Keratinocyte (primary cell): ENCODE measurements around the gene SIGLEC8. TPM values are rescaled to one million over a fixed set of nuclear protein-coding genes. Genes with fewer than 3 reads are reported as not detected.

Experiments used
- DNase-seq: peaks from one replicate; pipeline ENCODE4 v3.0.0-alpha.2; 2011; ENCODE audit warnings: low read depth, missing footprints, low spot score
- FAIRE-seq: peaks from 2 replicates; lab custom pipeline; 2011; peaks lifted over from hg19 to GRCh38; lab: Jason Lieb, UNC
- H2AFZ ChIP-seq: 2 replicates; pipeline ENCODE4 v1.6.0; 2012; ENCODE audit warnings: low read length, control low read depth, inconsistent platforms; ENCODE audit not compliant: control insufficient read depth
- H3K27ac ChIP-seq: 2 replicates; pipeline ENCODE4 v1.5.1; 2011; ENCODE audit warnings: low read length; ENCODE audit not compliant: control insufficient read depth, insufficient read depth
- H3K27me3 ChIP-seq: 3 replicates; pipeline ENCODE4 v1.6.0; 2011; ENCODE audit warnings: low read length; ENCODE audit not compliant: control insufficient read depth, insufficient read depth; ENCODE audit errors: extremely low read depth
- H3K36me3 ChIP-seq, 2 experiments: 2 replicates in 1 of 2; 3 replicates in 1 of 2; pipeline ENCODE4 v1.5.1; 2011; ENCODE audit warnings: low read length in 2 of 2, mild to moderate bottlenecking in 1 of 2; ENCODE audit not compliant: control insufficient read depth in 2 of 2, insufficient read depth in 2 of 2; ENCODE audit errors: extremely low read depth in 1 of 2
- H3K4me1 ChIP-seq: 3 replicates; pipeline ENCODE4 v1.5.1; 2011; ENCODE audit warnings: low read length; ENCODE audit not compliant: control insufficient read depth, insufficient read depth; ENCODE audit errors: extremely low read depth
- H3K4me2 ChIP-seq: 3 replicates; pipeline ENCODE4 v1.6.0; 2011; ENCODE audit warnings: low read depth, low read length; ENCODE audit not compliant: control insufficient read depth, insufficient read depth; ENCODE audit errors: extremely low read depth
- H3K4me3 ChIP-seq, 3 experiments: fragments of 200-600 bp in 1 of 3; sonication (generic) in 1 of 3; 2 replicates in 2 of 3; 3 replicates in 1 of 3; pipeline ENCODE4 v1.5.1; 2011 to 2016; ENCODE audit warnings: low read length in 3 of 3, mild to moderate bottlenecking in 3 of 3, control low read depth in 2 of 3, inconsistent platforms in 1 of 3, low read depth in 1 of 3, mixed read lengths in 1 of 3, mixed run types in 1 of 3, moderate library complexity in 1 of 3; ENCODE audit not compliant: control insufficient read depth in 2 of 3, insufficient read depth in 2 of 3; ENCODE audit errors: extremely low read depth in 1 of 3
- H3K79me2 ChIP-seq: 2 replicates; pipeline ENCODE4 v1.6.0; 2012; ENCODE audit warnings: low read length; ENCODE audit not compliant: control insufficient read depth, insufficient read depth
- H3K9ac ChIP-seq: 3 replicates; pipeline ENCODE4 v1.6.0; 2011; ENCODE audit warnings: low read length; ENCODE audit not compliant: control insufficient read depth, insufficient read depth; ENCODE audit errors: extremely low read depth
- H3K9me1 ChIP-seq: 3 replicates; pipeline ENCODE4 v1.6.0; 2011; ENCODE audit warnings: low read length; ENCODE audit not compliant: control insufficient read depth, insufficient read depth; ENCODE audit errors: extremely low read depth
- H3K9me3 ChIP-seq: 2 replicates; pipeline ENCODE4 v1.5.1; 2012; ENCODE audit warnings: low read depth, low read length; ENCODE audit not compliant: control insufficient read depth
- H4K20me1 ChIP-seq: 3 replicates; pipeline ENCODE4 v1.6.0; 2011; ENCODE audit warnings: low read length; ENCODE audit not compliant: control insufficient read depth, insufficient read depth; ENCODE audit errors: extremely low read depth
- CTCF ChIP-seq, 3 experiments: IDR thresholded peaks in 1 of 3; conservative IDR thresholded peaks in 1 of 3; optimal IDR thresholded peaks in 1 of 3; 2 replicates in 2 of 3; 3 replicates in 1 of 3; pipeline versions ENCODE3 to v1.5.1; 2011; ENCODE audit warnings: low read length in 3 of 3, mild to moderate bottlenecking in 3 of 3, moderate library complexity in 2 of 3, control low read depth in 1 of 3, inconsistent platforms in 1 of 3; ENCODE audit not compliant: insufficient read depth in 2 of 3; ENCODE audit errors: extremely low read depth in 1 of 3
- EZH2 ChIP-seq: IDR thresholded peaks from one replicate; pipeline ENCODE4 v1.6.1; 2012; ENCODE audit warnings: inconsistent platforms, mild to moderate bottlenecking, low read length, moderate library complexity
- dilution Hi-C: fragments of 300-500 bp; cut with MboI; formaldehyde crosslinking; loops from one replicate; pipeline ENCODE4 v1.7.0; 2020; ENCODE audit warnings: low sequenced_read_pairs; ENCODE audit not compliant: extremely low pct_ligation_motif_present
- polyA plus RNA-seq, 5 experiments: library from polyadenylated mRNA; depleted of rRNA in 3 of 5; stranded (reverse) in 3 of 5; stranded (forward) in 1 of 5; unstranded in 1 of 5; fragments of >200 nt; gene quantifications; 1 replicate in 1 of 5; 2 replicates in 3 of 5; 3 replicates in 1 of 5; pipeline versions ENCODE4 v1.2.1 to v1.2.3, GENCODE V29; 2011 to 2012; ENCODE audit warnings: missing spikeins in 2 of 5, low read depth in 1 of 5, low replicate concordance in 1 of 5

Gene SIGLEC8
- polyA plus RNA-seq, 1 donor (not counting 4 experiments of a cell fraction or from before 2014, with no cell fraction given): not detected

GRCh38 chr19:51427201-51427600, 31.1 kb downstream of the SIGLEC8 start:
- Histone ChIP-seq H3K79me2 (no peaks in the 10 kb centered on the region), H3K27ac (no peak overlapping the region), H3K9me3 (no peaks in the 10 kb centered on the region), H3K27me3 (no peaks in the 10 kb centered on the region), H2AFZ (no peak overlapping the region), H3K4me3 (no peak overlapping the region), H4K20me1 (no peaks in the 10 kb centered on the region), H3K36me3 (no peaks in the 10 kb centered on the region), H3K4me2 (no peak overlapping the region), H3K9ac (no peak overlapping the region), H3K4me1 (no peaks in the 10 kb centered on the region), H3K9me1 (no peaks in the 10 kb centered on the region)
- no peak for TF ChIP-seq EZH2
- TF ChIP-seq CTCF (optimal IDR thresholded peaks at IDR 0.05 in 1 of 3, IDR thresholded peaks at IDR 0.05 in 1 of 3, conservative IDR thresholded peaks at IDR 0.05 in 1 of 3; ENCODE audit: extremely low read depth in 1 of 3, insufficient read depth in 2 of 3, low read length in 3 of 3): no peak
- FAIRE-seq (no peak), DNase-seq (no peak)
- dilution Hi-C loops: no loop called here

- dilution Hi-C loops: no loop called here
- H3K4me3 ChIP-seq: no peak overlapping the region
- no peak overlapping the region for H3K27ac ChIP-seq
- no peak overlapping the region for H3K4me2 ChIP-seq
- no peaks in the 10 kb centered on the region for H3K9me1 ChIP-seq
- no peaks in the 10 kb centered on the region for H3K27me3 ChIP-seq
- no peaks in the 10 kb centered on the region for H3K4me1 ChIP-seq
- no peaks in the 10 kb centered on the region for H3K36me3 ChIP-seq
- no peaks in the 10 kb centered on the region for H4K20me1 ChIP-seq
- H2AFZ ChIP-seq: no peak overlapping the region
- H3K9me3 ChIP-seq: no peaks in the 10 kb centered on the region
- no peak overlapping the region for H3K9ac ChIP-seq
- FAIRE-seq (no peak), DNase-seq (no peak)
- no peaks in the 10 kb centered on the region for H3K79me2 ChIP-seq
- no peak for TF ChIP-seq EZH2
- TF ChIP-seq CTCF (optimal IDR thresholded peaks at IDR 0.05 in 1 of 3, IDR thresholded peaks at IDR 0.05 in 1 of 3, conservative IDR thresholded peaks at IDR 0.05 in 1 of 3; ENCODE audit: extremely low read depth in 1 of 3, insufficient read depth in 2 of 3, low read length in 3 of 3): peak; percentile 86 to 100 (median 87)
These were observed 36.2 kb downstream of the SIGLEC8 start for GRCh38 chr19:51422053-51422448.
